GM21619 (cell line): Measurements from ENCODE around the gene MSI2.

Experiments
- ATAC-seq: cut with Tn5 transposase; IDR thresholded peaks from one replicate; pipeline ENCODE4 v1.9.1; 2021; ENCODE audit not compliant: unreplicated experiment

The MSI2 gene

DNA sequence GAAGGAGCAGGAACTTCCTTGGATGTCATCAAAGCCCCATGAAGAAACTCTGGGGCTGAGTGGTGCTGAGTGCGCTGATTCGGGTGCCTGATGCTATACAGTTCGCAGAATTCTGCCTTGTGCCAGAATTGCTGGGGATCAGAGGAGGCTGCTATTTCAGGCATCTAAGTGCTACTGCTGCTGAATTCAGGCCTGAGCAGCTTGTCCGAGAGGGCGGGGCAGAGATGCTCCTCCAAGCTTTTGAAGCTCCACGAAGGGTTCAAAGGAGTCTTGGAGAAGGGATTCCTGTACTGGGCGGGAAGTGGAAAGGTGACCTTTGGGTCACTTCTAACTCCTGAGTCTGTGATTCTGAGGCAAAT, 260.9 kb downstream of the MSI2 start:
- no peak for ATAC-seq

DNA sequence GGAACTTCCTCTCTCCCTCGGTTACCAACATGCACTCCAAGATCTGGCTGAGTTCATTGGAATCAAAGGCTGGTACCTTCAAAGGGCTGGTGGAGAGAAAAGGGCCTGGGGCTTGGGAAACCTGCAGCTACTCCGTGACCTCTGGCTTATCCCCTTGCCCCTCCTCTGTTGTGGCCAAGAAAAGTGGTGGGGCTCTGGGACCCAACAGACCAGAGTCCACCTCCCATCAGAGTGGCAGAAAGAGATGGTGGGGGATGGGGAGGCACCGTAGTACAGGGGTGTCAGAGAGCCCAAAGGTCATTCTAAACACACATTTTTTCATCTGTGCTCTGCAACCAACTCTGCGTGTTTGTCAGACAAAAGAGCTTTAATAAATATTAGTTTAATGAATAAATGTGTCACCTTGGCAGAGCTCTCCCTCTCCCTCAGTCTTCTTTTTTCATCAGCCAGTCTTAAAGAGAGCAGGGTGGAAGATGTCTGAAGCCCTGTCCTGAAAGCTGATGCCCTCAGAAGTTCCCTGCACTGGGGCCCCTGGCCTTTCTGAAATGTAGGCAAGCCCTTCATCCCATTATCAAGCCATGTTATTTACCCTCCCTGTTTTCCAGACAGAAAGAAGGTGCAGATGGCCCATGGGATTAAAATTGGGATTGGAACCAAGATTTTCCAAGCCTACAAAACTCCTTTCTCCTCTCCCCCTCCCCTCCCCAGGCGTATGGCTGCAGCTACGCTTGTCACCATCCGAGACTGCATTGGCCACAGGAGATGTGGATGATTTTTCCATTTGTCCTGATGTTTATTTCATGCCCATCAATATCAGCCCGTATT, 261.5 kb downstream of the MSI2 start:
- no peak for ATAC-seq

DNA sequence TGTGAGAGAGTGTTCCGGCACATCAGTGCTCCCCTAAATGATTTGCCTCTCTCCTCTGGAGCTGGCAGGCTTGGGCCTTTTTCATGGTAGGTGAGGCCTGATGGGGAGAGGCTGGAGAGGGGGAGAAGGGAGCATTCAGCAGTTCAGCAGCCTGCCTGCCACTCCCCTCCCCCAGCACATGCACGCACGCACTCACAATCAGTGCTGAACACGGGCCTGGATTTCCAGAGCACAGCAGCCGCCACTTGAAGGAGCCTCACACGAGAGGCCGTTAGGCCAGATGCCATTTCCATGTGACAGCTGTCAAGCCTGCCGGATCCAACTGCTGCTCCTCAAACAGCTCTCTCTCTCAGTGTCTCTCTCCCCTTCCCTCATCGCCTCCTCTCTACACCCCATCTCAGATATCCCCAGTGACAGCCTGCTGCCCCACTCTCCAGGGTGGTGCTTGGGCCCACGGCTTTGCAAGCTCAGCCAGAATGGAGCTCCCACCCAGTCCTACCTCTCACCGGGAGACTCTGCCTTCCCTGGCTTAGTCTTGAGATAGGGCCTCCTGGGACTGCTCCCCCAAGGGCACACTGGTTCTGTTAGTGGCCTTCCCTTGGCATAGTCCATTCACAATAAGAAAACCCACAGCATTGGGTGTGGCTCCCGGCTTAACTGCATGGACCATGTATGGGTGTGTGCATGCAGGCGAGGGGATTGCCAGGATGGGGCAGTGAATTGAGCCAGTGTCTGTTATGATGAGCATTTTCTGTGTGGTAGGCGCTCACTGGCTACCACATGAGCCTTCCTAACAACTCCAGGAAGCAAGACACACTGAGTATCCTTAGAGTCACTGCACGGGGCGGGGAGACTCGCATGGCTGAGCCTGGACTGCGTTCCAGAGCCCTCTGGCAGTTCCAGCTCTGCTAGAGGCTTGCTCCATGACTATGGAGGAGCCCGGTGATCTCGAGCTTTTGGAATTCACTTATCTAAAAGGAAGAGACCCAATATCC, 262.6 kb downstream of the MSI2 start:
- no peak for ATAC-seq

DNA sequence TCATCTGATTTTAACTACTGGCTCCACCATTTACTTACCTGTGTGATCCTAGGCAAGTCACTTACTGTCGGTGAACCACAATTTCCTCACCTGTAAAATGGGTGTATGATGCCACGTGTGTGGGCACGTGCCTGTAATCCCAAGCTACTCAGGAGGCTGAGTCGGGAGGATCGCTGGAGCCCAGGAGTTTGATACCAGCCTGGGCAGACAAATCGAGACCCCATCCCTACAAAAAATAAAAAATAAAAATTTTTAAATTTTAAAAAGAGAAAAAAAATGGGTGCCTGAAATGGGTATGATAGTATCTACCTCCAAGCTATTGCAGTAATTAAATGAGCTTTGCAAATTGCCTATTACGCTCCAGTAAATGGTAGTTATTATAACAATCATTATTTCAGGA, 263.5 kb downstream of the MSI2 start:
- ATAC-seq, result no peak

DNA sequence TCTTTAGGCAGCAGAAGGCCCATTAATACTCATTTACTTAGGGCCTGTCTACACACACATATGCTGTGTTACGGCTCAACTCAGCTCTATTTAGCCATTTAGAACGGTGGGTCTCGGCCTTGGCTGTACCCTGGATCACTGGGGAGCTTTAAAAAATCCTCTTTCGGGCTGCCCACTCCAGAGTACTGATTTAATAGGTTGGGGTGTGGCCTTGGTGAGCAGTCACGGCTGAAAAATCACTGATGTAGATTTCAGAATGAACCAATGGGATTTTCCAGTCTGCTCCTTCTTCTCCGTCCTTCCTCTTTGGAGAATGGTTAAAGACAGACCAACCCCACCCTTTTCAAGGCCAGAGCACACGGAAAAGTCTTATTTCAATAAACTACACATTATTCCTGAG, 265.3 kb downstream of the MSI2 start:
- no peak for ATAC-seq

DNA sequence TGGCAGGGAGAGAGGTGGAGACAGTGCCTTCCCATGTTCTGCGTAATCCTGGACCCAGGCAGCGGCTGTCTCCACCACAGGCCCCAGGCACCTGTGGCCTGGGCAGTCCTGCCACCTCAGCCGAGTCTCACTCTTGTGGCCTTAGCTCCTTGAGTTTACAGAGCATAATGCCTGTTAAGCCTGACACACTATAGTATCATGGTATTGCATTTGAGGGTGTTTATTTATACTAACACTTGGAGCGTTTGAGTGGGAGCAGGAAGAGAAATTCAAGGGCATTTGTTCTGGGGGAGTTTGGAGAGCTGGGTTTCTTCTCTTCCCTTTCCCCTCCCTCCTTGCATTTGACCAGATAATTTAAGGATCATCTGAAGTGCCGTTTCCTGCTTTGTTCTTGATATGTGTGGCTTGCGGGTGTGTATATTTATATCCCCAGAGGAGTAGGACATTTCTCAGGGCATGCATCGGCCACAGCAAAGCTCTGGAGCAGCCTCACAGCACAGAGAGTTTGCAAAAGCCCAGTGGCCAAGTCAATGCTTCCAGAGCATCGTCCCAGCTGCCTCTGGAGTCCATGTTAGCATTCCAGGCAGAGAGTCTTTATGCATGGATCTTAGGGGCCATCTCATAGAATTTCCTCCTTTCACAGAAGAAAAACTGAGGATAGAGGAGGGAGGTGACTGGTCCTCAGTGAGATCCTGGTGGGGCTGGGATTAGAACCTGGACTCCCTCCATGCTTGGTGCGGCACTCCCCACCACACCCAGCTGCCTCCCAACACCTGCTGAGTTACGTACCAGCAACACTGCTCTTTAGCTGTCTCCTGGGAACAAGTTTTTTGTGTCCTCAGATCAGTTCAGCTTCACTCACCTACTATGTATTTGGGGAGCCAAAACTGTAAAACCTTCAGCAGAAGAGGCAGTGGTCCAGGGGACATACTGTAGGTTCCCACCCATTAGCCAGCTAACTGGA, 266.0 kb downstream of the MSI2 start:
- no peak for ATAC-seq

DNA sequence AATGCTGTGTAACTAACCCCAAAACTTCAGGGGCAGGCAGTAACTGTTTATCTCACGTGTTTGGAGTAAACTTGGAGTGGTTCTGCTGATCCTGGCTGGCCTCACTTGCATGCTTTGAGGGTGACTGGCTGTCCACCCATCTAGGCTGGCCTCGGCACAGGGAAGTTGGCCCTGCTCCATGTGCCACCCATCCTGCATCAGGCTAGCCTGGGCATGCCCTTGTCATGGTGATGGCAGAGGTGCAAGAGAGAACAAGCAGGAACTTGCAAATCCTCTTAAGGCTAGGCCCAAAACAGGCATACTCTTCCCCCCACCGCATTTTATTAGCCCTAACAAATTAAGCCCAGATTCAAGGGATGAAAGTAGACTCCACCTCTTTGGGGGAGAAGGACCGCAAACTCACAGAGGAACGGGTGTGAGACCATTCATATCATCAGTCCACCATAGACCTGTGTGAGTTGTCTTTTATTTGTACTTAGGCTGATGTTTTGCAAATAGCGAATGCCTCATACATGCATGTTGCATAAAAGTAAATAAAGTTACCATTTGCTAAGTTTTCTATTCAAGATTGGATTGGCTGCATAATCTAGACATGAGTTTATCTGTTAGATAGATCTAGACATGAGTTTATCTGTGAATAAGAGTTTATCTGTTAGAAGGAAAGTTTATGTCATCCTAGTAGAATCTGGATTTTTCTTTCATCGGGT, 267.8 kb downstream of the MSI2 start:
- no peak for ATAC-seq

DNA sequence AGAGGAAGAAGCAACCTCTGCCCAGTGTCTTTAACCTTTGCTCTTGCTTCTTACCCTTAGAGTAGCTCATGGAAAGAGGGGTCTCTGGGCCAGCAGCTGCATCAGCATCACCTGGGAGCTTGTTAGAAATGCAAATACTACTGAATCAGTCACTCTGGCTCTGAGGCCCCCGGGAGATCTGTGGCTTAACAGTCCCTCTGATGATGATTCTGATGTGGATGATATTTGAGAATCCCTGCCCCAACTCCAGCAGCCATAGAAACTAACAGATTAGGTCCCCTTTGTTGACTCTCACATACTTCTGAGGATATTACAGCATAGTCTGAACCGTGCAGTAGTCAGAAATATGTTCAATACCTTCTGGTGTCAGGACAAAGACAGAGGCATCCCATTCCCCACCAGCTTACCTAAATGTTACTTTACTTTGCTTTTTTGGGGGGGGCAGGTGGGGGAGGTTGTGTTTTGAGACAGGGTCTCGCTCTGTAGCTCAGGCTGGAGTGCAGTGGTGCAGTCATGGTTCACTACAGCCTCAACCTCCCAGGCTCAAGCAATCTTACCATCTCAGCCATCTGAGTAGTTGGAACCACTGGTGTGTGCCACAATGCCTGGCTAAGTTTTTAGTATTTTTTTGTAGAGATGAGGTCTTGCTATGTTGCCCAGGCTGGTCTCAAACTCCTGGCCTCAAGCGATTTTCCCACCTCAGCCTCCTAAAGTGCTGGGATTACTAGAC, 268.7 kb downstream of the MSI2 start:
- ATAC-seq, result no peak

DNA sequence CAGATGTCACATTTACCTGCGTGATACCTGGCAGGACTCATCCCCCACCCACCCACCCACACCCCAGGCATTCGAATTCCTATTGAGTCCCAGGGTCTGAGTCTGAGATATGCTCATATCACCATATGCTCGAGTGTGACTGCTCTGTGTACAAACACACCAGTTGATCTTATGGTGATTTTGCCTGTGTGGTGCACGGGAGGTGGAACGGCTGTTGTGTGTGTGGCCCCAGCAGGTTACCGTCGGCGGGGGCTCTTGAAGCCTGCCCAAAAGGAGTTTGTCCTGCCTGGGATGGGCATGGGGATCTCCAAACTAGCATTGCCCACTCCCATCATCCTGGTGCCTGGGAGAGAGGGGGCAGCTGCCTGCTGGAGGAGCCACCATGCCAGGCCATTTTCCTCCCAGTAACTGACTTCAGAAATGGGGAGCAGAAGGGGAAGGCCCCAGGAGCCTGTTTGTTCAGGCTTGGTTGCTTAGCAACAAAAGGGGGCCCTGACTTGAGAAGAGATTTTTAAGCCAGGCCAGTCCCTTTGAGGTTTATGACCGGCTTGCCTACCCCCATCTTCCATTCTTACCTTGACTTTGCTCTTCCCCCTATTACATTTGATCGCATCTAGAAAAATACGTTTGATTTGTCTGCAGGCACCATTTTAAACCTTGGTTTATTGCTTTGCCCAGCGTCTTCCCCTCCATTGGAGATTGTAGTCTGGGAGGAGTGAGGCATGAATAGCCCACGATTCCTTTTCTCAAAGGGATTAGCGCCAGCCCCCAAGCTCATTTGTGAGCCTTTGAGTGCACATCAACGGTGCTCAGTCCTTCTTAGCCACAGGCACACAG, 271.1 kb downstream of the MSI2 start:
- ATAC-seq, result no peak

DNA sequence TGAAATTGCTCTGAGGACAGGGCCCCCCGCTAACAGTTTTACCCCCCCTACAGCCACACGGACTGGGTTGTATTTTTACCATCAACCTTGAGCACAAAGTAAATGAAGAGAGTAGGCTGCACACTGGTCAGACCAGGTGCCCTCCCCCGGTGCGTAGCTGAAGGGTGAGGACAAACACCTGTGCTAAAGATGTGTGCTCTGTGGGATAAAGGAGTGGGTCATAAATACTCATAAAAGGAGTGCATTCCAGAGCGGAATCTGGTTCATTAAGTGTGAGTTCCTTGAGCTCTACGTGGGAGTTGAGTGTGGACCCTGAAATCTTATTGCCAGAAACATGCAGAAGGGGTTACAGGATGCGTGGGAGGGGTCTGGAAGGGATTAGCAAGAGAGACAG, 271.7 kb downstream of the MSI2 start:
- no peak for ATAC-seq

DNA sequence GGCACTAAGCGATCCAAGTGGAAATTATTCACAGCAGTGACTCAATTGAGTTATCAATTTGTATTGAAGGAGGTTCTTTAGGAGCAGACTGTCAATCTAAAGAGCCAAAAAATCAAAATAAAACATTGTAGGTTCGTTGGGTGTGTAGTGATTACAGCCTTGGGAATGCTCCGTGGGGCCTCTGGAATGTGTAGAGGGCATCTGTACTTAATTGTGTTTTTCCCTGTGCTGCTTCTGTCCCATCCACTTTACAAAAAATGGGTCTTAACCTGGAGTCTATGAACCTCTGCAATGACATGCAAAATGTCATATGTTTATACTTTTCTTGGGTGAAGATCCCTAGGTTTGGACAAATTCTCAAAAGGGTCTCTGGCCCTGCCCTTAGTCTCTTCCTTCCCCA, 273.7 kb downstream of the MSI2 start:
- no peak for ATAC-seq

DNA sequence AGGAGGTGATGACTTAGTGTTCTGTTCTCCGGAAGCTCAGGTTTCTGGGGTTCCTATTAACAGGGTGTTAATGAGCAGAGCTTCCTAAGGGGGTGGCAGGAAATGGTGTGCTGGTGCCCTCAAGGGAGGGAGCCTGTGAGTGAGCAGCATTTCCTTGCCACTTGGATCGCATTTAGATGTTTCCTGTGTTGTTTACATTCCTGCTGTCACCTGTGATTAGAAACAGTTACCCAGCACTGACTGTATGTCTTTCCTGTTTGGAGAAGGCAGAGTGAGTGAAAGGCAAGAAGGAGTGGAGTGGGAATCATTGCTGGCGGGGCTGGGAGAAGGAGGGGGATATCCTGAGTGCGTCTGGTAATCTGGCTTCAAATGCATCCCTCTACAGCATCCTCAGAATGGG, 274.2 kb downstream of the MSI2 start:
- ATAC-seq, result no peak

DNA sequence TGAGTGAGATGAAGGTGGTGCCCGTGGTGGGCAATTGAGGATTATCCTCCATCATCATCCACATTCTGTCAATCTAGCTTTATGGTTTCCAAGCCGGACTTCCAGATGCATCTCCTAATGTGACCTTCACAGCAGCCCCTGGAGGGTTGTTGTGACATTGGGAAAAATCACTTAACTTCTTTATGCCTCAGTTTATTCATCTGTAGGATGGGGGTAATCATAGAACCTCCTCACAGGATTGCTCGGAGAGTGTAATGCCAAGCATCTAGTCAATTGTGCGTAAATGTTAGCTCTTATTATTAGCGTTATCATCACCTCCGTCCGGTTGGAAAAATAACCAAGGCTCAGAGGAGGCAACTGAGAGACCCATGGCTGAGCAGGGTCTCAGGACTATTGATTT, 274.8 kb downstream of the MSI2 start:
- ATAC-seq, result no peak

DNA sequence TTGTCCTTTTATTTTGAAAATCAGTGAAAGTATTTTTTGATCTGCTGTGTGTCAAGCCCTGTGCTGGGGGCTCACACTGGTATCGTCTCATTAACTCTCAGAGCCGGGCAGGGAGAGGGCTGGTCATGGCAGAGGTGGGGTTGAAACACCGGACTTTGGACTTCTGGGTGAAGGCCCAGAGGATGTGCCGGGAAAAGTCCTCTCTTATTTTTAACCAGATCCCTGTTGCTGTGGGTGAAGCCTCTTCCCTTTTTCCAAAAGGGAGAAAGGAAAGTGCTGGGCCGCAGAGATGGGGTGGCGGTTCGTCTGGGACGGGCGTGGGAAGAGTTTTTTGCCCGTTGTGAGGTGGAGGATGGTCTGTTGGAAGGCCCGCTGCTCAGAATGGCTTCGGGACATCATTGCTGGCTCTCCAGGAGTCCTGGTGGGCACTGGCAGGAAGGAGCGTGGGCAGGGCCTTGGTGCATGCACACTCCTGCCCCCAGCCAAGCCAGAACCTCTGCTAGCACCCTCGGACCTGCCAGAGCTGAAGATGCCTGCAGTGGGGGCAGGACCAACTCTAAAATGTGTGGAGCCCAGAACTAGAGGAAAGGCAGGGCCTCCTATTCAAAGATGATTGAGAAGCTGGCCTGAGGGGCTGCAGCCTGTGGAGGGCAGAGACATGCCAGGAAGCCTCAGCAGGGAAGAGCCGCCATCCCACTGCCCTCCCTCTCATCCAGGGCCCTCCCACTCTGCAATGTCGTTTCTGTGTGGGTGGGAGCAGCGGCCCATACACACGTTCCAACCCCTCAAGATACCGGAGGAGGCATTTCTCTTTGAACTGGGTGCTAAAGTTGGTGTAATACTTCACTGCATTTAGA, 275.6 kb downstream of the MSI2 start:
- no peak for ATAC-seq

DNA sequence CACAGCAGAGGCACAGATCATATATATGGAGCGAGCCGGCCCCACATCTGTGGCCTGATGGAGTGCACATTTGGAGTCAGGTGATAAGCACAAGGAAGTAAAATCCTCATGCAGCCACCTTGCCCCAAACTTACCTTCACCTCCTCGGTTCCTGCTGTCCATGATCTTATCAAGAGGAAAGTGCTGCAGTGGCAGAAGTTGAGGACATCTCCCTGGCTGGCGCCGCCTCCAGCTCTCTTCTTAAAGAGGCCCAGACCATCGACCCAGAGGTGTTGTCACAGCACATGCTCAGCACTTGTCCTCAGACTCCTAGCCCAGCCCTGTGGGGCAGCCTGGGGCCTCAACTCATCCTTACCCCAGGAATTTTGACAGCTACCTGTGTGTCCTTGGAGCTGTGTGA, 276.2 kb downstream of the MSI2 start:
- ATAC-seq, result no peak

DNA sequence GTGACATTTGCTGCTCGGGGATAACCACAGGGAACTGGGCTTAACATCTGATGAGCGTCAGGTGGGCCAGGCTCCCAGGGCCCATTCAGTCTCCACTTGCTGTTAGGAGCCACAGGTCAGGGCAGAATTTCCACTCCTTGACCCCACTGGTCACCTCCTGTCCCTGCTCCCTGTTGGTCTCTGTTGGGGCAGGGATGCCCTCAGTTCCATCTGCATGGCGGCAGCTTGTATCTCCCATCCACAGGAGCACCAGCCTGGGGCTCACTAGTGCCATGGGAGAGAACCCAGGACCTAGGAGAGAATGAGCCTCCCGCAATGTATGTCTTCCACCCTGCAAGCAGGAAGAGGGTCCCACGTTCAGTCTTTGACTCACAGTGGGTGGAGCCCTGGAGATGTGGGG, 276.6 kb downstream of the MSI2 start:
- ATAC-seq, result no peak

DNA sequence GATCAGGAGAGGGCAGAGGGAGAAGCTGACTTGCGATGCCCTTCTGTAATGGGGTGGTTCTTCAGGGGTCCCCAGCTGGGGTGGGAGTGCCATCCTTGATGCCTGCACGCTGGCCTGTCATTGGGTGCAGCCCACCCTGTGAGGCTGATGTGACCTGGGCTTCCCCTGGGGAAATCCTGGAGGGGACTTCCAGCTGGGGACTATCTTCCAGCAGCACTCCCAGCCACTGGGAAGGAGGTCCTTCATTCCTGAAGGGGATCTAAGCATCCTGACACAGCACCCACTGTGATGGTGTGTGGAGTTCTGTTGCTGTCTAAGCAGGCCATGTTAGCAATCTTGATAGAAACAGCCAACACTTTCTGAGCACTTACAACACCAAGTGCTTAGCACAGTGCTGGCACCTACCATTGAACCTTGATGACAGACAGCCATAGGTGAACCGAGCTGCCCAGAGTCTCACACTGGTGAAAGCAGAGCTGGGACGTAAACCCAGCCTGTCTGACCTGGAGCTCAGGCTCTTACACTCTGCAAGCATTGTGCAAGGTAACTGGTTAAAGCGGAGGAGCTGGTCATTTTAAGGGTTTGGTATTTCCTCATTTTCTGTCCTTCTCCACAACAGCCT, 277.5 kb downstream of the MSI2 start:
- no peak for ATAC-seq
